NCI-H2081 treated with DMSO at 0.1 percent for 48 hours (cell line): ENCODE results near the gene ASRGL1.
A peak's percentile ranks its signal among the peaks of the same experiment; 100 is the strongest.
"Not testable (repeated sequence)": the region's sequence is repeated elsewhere in the genome, so short reads cannot be mapped to it uniquely, and the experiment has no call there.

Experiments
- DNase-seq: peaks from one replicate; lab custom pipeline; 2025; lab: John Stamatoyannopoulos, UW

Gene ASRGL1

GRCh38 chr11:62352355-62353336, 15.4 kb downstream of the ASRGL1 start:
- no peak for DNase-seq

DNA sequence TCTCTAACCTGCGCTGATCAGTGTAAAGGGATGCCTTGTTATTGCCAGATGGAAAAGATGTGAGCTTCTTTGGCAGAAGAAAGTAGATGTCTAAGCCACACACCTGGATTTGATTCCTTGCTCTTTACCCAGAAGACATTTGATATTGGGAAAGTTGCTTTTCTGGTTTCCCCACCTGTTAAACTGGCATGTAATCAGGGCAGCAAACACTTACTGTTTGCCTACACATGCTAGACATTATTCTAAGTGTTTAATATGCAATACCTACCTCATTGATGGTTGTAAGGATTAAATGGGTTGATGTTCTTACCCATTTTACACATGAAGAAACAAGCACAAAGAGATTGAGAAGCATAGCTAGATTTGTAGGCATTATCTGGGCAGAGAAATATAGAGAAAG, 16.6 kb downstream of the ASRGL1 start:
- DNase-seq = peak; percentile 29

DNA sequence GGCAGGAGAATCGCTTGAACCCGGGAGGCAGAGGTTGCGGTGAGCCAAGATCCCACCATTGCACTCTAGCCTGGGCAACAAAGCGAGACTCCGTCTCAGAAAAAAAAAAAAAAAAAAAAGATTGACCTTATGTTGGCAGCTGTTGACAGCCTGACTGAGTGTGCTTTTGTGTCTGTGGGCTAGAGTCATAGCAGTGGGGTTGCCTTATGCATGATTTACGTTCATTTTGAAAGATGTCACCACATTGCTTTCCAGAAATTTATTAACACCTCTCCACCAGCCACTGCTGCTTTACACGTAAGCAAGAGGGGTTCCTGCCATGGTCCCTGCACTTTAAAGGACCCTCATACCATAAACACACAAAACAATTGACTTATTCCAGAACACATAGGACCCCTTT, 21.0 kb downstream of the ASRGL1 start:
- no peak for DNase-seq

DNA sequence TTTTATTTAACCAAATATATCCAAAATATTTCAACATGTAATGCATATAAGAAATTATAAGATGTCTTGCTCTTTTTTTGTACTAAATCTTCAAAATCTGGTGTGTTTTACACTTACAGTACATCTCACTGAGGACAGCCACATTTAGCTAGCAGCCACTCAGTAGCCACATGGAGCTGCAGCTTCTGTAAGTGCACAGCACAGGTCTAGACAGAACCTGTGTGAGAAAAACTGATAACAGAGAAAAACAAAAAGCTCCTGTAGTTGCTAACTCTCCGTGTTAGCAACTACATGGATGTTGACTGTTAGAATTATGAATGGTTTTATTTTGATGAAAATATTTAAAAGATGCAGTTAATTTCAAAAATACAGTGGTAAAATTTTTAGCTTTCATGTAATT, 22.2 kb downstream of the ASRGL1 start:
- DNase-seq = no peak

- DNase-seq = no peak
Measured at GRCh38 chr11:62360685-62361084, 23.4 kb downstream of the ASRGL1 start.

- DNase-seq = not testable (repeated sequence)
Measured at GRCh38 chr11:62368861-62369477, 31.7 kb downstream of the ASRGL1 start.

- no peak for DNase-seq
Measured at GRCh38 chr11:62370743-62371440, 33.6 kb downstream of the ASRGL1 start.

- DNase-seq = no peak
Measured at GRCh38 chr11:62372871-62373270, 35.6 kb downstream of the ASRGL1 start.

DNA sequence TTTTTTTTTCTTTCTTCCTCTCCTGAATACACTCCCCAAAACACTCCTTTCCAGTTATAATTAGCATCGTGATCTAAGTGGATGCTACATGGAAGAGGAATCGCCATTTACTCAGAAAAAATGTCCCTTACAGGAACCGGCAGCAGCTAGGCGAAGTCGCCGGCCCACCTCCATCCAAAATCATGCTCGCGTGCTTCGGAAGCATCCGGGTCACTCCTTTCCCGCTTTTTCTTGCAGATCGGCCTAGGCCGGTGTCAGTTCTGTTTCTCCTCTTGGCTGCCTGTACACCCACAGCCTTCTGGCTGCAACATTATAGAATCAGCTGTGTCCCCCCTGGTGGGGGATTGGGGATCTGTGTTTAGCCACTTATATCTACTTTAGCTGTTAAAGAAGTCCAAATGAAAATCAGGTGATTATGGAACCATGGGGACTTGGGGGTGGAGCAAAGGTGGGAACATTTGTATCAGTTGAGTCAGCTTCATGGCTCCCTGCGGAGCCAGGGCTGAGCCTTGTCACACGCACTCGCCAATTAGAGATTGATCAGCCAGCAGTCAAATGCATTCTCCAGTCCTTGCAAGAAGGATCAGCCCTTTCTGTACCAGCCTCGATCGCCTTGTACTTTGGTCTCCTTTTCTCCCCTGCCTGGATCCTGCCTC, 36.3 kb downstream of the ASRGL1 start:
- no peak for DNase-seq

GRCh38 chr11:62374801-62375200, 37.6 kb downstream of the ASRGL1 start:
- DNase-seq = no peak

GRCh38 chr11:62378459-62379063, 41.3 kb downstream of the ASRGL1 start:
- not testable (repeated sequence) for DNase-seq

- DNase-seq = not testable (repeated sequence)
Measured at GRCh38 chr11:62379586-62379985, 42.3 kb downstream of the ASRGL1 start.

- peak; percentile 21 for DNase-seq
Measured at GRCh38 chr11:62380821-62381245, 43.6 kb downstream of the ASRGL1 start.

GRCh38 chr11:62383822-62384221, 46.6 kb downstream of the ASRGL1 start:
- DNase-seq = no peak

- not testable (repeated sequence) for DNase-seq
Measured at GRCh38 chr11:62386083-62386482, 48.8 kb downstream of the ASRGL1 start.

GRCh38 chr11:62387381-62387780, 50.1 kb downstream of the ASRGL1 start:
- no peak for DNase-seq

- DNase-seq = no peak
Measured at GRCh38 chr11:62388999-62389398, 51.8 kb downstream of the ASRGL1 start.

DNA sequence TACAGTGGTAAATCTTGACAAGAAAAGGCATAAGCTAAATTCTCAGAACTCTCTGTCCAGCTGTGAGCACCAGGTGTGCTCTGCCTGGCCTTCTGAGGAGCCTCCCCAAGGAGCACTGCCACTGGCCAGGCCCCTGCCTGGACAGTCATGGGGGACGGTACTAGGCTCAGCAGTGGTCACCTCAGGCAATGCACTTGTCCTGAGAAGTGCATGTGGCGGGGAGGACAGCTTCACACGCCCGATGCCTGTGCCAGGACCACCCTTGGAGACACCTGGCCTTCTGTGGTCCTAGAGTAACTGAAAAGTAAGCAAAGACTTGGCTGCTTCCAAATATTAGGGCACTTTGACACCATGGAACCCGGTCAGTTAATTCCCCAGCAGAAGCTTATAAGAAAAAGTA, 53.0 kb downstream of the ASRGL1 start:
- no peak for DNase-seq

- no peak for DNase-seq
Measured at GRCh38 chr11:62390722-62391121, 53.5 kb downstream of the ASRGL1 start.

GRCh38 chr11:62391642-62392425, 54.6 kb downstream of the ASRGL1 start:
- DNase-seq = no peak

DNA sequence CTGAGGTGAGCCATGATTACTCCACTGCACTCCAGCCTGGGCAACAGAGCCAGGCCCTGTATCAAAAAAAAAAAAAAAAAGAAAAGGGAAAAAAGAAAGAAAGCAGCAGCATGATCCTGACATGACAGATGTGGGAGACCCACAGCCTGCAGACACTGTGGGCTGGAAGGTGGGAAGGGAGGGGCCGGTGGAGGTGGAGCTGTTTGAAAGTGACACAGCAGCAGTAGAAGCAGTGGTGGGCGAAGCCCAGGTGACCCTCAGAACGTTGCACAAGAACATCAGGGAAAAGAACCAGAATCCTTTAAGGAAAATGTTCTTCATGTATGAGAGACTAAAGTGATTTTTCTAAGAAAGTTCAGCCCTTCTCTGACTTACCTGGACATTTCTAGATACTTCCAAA, 55.3 kb downstream of the ASRGL1 start:
- DNase-seq = no peak
